ENCODE measurements around the gene GPR39.
A peak's percentile ranks its signal among the peaks of the same experiment; 100 is the strongest.
"Not testable (repeated sequence)": the region's sequence is repeated elsewhere in the genome, so short reads cannot be mapped to it uniquely, and the experiment has no call there.

The GPR39 gene

GRCh38 chr2:132503701-132504100, 87.1 kb downstream of the GPR39 start:
- DNase-seq = peak; percentile 50

DNA sequence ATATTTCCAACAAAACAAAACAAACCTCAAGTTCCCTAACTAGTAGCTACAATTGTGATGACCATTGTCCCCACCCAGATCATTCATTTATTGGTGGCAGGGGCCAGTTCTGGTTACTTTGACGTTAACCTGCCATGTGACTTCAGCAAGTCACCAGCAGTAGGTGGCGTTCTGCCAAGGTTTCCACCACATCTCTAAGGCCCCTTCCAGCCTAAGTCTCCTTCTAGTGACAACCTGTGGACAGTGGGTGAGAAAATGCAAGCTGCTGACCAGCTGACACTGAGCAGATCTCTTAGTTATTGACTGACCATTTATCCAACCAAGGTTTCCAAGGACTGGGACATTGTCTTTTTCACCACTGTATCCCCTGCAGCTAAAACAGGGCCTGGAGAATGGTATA, 98.4 kb downstream of the GPR39 start:
- no peak for DNase-seq

- DNase-seq = no peak
Observed at GRCh38 chr2:132517386-132517785, 100.8 kb downstream of the GPR39 start.

DNA sequence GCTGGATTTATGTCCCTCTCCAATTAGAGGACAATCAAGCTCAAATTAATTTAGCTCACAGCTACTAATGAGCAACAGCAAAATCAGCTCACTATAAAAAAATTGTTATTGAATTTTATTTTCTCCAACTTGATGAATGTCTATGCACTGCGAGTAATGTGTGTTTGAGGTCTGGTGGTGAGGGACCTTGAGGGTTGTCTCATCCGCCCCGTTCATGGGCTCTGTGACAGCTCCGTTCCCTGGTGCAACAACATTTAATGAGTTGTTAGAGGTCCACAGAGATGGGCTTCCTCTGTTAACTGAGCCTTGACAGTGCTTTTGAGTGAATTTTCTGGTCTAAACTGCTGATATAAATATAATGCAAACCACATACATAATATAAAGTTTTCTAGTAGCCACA, 101.7 kb downstream of the GPR39 start:
- no peak for DNase-seq

DNA sequence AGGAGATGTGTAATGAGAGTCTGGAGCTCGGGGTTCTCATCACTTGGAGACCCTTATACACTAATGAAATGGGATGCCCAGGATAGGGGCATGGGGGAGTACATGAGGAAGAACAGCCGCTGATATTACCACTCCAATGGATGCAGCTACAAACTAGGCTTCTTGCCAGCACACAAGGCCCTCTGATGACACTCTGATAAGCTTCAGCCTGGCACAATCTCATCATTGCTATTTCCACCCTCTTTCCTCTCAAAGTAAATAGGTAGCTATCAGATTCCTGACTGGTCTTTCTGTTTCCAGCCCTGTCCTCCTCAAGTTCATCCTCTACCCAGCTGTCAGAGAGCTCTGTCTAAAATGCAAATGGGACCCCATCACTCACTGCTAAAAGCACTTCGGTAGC, 103.0 kb downstream of the GPR39 start:
- DNase-seq = no peak

- DNase-seq = peak; percentile 90
Observed at GRCh38 chr2:132521341-132521740, 104.7 kb downstream of the GPR39 start.

GRCh38 chr2:132522901-132523300, 106.3 kb downstream of the GPR39 start:
- peak; percentile 42 for DNase-seq

- not testable (repeated sequence) for DNase-seq
Observed at GRCh38 chr2:132537061-132537460, 120.5 kb downstream of the GPR39 start.

GRCh38 chr2:132538331-132538855, 121.8 kb downstream of the GPR39 start:
- no peak for DNase-seq

- DNase-seq = no peak
Observed at GRCh38 chr2:132540166-132540565, 123.6 kb downstream of the GPR39 start.

DNA sequence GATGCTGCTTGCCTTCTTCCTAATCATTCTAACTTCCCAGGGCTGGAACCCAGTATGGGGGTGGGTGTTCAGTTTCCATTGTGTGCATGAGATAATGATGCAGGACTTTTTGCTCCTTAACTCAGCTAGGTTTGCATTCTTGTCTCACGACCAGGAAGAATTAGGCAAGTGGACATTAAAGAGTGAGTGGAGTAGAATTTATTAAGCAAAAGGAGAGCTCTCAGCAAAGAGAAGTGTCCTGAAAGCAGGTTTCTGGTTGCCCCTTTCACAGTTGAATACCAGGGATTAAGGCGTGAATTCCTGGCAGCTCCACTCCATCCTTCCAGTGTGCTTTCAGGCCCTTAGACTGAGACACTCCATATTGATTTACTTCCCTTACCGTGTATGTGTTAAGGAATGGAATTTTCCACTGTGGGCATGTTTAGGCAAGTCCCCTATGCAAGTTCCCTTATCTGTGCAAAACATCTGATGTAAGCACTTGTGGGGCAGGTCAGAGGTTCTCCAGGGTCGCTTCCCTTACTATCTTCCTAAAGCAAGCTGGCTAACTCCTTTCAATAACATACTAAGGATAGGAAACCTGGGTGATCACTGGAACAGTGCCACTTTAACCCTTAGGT, 126.5 kb downstream of the GPR39 start:
- no peak for DNase-seq

DNA sequence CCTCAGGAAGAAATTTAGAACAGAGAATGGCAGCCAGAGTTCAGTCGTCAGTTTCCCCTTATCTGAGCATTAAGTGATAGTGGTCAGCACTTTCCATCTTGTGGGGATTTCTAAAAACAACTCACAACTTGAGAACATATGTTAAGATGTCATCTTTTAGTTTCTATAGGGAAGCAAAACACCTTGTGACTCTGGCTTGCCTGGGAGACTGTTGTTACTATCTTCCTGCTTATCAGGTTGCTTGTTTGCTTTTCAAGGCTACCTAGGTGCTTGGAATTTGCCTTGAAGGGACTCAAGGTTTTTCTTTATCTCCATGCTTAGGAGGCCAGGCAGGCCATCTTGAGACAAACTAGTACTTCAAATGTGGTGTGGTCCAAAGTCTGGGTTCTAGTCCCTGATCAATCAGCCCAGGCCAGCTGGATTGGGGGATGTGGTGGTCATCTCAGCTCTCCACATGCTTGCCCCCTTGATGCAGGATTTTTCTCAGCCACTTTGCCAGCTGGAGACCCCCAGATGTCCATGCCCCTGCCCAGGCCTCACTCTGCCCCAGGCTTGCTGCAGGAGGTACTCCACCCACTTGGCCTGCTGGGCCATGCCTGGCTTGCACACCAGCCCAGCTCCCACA, 127.5 kb downstream of the GPR39 start:
- DNase-seq = no peak

DNA sequence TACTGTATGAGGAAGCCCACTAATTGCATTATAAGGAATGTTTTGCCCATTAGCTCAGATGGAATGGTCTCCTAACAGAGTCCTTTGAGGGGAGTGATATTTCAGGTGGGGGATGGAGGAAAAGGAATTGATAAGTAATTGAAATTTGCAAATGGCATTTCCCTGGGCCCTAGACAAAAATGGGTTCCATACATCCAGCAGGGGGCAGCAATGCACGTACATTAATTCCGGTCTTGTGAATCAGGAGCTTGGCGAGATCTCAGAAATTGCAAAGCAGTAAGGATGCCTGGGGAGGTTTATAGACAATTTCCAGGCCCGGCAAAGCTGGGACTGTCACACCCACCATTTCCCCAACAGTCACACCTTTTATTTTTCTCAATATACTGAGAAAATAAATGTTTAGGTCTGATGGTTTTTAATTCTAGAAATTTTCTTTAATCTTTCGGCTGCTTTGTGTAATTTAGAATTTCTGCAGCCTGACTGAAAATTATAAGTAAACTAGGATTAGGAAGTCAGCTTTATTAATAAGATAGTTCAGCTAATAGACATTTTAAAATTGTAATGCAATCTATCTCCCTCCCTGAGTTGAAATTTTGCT, 130.6 kb downstream of the GPR39 start:
- DNase-seq = peak; percentile 84

GRCh38 chr2:132549935-132550670, 133.5 kb downstream of the GPR39 start:
- DNase-seq = no peak

GRCh38 chr2:132550946-132551345, 134.3 kb downstream of the GPR39 start:
- peak; percentile 54 for DNase-seq

DNA sequence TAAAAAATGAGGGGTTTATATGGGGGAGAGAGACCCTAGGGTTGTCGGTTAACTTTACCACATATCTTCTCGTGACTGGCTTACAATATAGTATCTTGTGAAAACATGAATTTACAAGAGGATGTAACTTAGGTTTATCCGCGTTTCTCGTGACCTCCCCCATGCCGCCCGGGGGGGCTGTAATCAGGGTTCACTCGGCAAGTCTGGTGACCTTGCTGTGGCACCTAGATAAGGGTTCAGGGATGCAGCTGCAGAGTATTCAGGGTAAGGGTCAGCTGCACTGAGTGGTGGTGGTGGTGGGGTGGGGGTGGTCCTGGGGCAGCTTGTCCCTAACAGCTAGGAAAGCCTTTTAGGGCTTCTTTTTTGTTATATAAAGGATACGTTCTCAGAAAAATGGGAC, 141.1 kb downstream of the GPR39 start:
- DNase-seq = no peak

DNA sequence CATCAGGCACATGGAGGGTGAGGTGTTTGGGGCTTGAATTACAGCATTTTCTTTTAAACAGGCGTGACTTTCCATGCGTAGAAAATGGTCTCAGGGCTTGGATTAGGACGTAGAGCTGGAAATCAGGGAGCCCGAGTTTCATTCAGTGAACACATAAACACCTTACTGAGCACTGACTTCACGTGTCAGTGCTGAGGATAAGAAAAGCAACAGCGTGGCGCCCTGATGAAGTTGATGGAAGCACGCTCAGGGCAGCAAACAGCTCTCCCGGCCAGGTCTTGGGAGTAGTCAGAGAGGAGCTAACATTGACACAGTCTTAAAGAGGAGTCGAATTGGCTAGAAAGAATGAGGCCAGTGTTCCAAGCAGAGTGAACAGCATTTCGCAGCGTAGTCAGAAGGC, 142.7 kb downstream of the GPR39 start:
- no peak for DNase-seq

- no peak for DNase-seq
Observed at GRCh38 chr2:132559921-132560320, 143.3 kb downstream of the GPR39 start.

DNA sequence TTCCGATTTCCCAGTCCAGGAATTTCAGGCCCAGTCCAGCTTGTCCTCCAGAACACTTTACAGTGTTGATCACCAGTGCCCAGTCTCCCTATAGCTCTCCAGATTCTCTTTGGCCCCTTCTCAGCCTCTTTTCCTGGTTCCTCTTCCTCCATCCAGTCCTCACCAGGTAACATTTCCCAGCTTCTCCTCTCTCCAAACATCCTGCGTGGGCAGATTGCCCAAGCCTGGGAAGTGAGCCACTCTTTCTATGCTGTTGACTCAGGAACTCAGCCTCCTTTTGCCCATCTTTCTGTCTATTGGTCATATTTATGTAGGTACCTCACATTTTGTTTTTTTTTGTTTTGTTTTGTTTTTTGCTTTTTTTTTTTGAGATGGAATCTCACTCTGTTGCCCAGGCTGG, 144.0 kb downstream of the GPR39 start:
- no peak for DNase-seq

- DNase-seq = peak; percentile 10
Observed at GRCh38 chr2:132562245-132562644, 145.6 kb downstream of the GPR39 start.

DNA sequence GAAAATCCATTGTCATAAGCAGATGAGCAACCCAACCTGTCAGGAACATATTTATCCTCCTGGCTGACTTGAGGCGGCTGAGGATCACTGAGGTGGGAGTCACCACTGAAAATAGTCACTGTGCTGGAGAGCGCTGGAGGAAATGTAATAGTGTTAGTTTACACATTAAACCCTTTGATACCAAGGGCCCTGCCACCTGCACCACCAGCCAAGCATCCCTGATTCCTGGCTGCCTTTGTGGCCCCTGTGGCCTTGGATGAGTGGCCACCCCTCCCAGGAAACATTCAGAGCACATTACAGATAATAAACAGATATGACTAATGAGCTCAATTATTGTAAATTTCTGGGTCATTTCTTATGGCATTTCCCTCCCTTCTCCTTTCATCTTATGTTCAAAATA, 147.5 kb downstream of the GPR39 start:
- no peak for DNase-seq

- no peak for DNase-seq
Observed at GRCh38 chr2:132566379-132566778, 149.8 kb downstream of the GPR39 start.

DNA sequence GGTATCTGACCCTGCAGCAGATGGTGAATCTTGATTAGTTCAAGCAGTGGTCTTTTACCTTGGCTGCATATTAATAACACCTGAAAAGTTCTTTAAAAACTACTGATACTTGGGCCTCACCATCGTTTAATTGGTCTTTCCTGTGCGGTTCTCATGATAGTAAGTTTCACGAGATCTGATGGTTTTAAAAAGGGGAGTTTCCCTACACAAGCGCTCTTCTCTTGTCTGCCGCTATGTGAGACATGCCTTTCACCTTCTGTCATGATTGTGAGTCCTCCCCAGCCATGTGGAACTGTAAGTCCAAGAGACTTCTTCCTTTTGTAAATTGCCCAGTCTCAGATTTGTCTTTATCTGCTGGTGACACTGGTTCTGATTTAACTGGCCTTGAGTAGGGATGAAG, 151.1 kb downstream of the GPR39 start:
- no peak for DNase-seq

DNA sequence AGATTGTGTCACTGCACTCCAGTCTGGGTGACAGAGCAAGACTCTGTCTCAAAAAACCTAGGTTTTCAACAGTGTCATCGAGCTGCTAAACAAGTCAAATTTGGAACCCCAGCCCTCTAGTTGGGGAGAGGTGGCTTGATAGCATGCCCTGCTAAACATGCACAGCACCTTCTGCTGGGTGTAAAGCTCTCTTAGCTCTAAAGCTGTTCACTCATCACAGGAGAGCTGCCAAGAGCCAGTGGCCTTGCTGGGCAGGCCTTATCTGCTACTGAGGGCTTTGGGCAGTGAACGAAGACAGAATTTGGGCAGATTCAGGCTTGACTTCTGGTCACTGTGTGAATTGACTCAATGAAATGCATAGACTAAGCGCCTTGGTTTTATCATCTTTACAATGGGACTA, 152.1 kb downstream of the GPR39 start:
- no peak for DNase-seq
